Measurements from ENCODE around the gene SDK2. TPM values are rescaled to one million over a fixed set of nuclear protein-coding genes. Genes with fewer than 3 reads are reported as not detected.
"Not testable (repeated sequence)": the region's sequence is repeated elsewhere in the genome, so short reads cannot be mapped to it uniquely, and the experiment has no call there.

SDK2 gene
- total RNA-seq, 1 donor from 2014 or later = 11.0 TPM

DNA sequence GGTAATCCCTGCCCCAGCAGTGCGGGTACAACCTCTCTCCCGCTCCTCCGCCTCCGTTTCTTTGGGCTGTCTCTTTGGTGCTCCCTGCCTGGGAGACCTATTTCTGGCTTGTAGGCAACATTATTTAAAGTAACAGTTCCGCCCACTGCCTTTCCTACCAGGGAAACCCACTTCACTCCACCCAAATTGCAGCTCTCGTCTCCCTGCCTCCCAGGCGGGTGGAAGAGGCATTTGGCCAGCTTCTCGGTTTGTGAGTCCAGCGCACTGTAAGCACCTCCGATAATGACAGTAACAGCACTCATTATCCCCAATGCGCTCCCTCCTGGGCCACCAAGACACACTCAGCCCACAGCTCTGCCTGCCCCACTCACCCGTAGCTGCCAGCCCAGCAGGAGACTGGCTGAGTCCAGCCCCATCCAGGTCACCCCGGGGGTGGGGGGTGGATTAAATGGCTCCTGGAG lies 167.3 kb downstream of the SDK2 start:
- peaks cover 5 to 31% (median 14%) of the 10 kb centered on the region in 3 donors for H3K27me3 ChIP-seq (ENCODE audit: control insufficient read depth in 3 of 3, insufficient read depth in 3 of 3, low read length in 3 of 3)
- no peaks in the 10 kb centered on the region for H3K9me3 ChIP-seq (ENCODE audit: control insufficient read depth in 3 of 3, low read length in 3 of 3)
- no peaks in the 10 kb centered on the region for H3K4me1 ChIP-seq (ENCODE audit: control insufficient read depth in 3 of 3, insufficient read depth in 3 of 3, low read length in 3 of 3)
- no peak overlapping the region for H3K27ac ChIP-seq (ENCODE audit: low read depth, low read length)
- no peaks in the 10 kb centered on the region for H3K36me3 ChIP-seq (ENCODE audit: control insufficient read depth in 3 of 3, insufficient read depth in 3 of 3, low read length in 3 of 3)
- no peak overlapping the region for H3K4me3 ChIP-seq (ENCODE audit: low read length in 3 of 3)
- H3K9ac ChIP-seq (ENCODE audit: low read depth in 1 of 3, low read length in 3 of 3) = no peak overlapping the region

DNA sequence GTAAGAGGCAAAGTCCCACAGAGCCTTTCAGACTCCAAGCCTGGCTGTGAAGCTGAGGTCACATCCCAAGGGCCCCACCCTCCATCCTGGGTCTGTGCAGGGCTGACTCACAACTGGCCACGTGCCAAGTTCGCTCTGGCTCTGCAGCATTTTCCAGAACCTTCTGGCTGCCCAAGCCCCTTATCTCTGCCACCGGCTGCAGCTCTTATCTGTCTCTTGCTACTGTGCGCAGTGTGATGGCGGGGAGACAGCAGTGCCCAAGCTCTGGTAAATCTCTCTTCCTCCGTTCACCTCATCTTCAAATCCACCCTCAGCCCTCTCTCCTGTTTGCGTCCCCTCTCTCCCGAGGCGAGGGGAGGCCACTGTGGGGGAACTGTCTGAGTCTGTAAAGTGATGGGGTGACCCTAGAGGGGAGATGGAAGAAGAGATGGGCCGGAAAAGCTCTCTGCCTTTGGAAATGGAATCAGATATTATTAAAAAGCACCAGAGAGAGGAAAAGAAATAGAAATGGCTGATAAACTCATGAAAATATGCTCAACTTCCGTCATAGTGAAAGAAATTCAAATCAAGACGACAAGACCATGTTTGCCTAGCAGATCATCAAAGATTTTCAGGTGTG lies 169.8 kb downstream of the SDK2 start:
- no peak overlapping the region for H3K9ac ChIP-seq (ENCODE audit: low read depth in 1 of 3, low read length in 3 of 3)
- H3K27ac ChIP-seq (ENCODE audit: low read depth, low read length) = no peak overlapping the region
- H3K4me1 ChIP-seq (ENCODE audit: control insufficient read depth in 3 of 3, insufficient read depth in 3 of 3, low read length in 3 of 3) = no peaks in the 10 kb centered on the region
- H3K36me3 ChIP-seq (ENCODE audit: control insufficient read depth in 3 of 3, insufficient read depth in 3 of 3, low read length in 3 of 3) = no peaks in the 10 kb centered on the region
- H3K27me3 ChIP-seq (ENCODE audit: control insufficient read depth in 3 of 3, insufficient read depth in 3 of 3, low read length in 3 of 3) = peaks cover 5 to 30% (median 14%) of the 10 kb centered on the region in 3 donors
- H3K4me3 ChIP-seq (ENCODE audit: low read length in 3 of 3) = no peak overlapping the region
- H3K9me3 ChIP-seq (ENCODE audit: control insufficient read depth in 3 of 3, low read length in 3 of 3) = no peaks in the 10 kb centered on the region

DNA sequence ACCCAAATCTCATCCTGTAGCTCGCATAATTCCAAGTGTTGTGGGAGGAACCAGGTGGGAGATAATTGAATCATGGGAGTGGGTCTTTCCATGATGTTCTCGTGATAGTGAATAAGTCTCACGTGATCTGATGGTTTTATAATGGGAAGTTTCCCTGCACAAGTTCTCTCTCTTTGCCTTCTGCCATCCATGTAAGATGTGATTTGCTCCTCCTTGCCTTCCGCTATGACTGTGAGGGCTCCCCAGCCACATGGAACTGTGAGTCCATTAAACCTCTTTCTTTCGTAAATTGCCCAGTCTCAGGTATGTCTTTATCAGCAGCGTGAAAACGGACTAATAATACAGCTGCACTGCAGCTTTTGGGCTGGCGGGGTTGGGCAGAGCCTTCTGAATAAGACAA lies 171.5 kb downstream of the SDK2 start:
- not testable (repeated sequence) for H3K9ac ChIP-seq (ENCODE audit: low read depth in 1 of 3, low read length in 3 of 3); H3K4me1 ChIP-seq (ENCODE audit: control insufficient read depth in 3 of 3, insufficient read depth in 3 of 3, low read length in 3 of 3); H3K9me3 ChIP-seq (ENCODE audit: control insufficient read depth in 3 of 3, low read length in 3 of 3); H3K27ac ChIP-seq (ENCODE audit: low read depth, low read length); H3K36me3 ChIP-seq (ENCODE audit: control insufficient read depth in 3 of 3, insufficient read depth in 3 of 3, low read length in 3 of 3); H3K4me3 ChIP-seq (ENCODE audit: low read length in 3 of 3)
- H3K27me3 ChIP-seq (ENCODE audit: control insufficient read depth in 3 of 3, insufficient read depth in 3 of 3, low read length in 3 of 3) = peaks cover 5 to 16% (median 12%) of the 10 kb centered on the region in 3 donors

DNA sequence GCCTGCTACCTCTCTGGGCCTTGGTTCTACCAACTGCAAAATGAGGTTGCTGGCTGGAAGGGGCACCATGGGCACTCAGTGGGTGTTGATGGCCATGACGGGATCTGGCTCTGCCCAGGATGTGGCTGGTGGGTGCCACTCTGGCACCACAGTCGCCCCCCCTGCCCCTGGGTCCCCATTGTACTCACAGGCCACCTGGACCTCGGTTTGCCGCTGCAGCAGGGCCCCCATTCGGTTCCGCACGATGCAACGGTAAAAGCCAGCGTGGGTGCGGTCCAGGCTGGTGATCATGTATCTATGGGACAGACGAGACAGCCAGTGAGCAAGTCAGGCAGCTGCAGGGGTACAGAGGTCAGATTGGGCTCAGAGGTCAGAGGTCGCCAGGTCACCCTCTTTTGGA lies 172.3 kb downstream of the SDK2 start:
- Histone ChIP-seq H3K9me3 (ENCODE audit: control insufficient read depth in 3 of 3, low read length in 3 of 3) (no peaks in the 10 kb centered on the region), H3K4me3 (ENCODE audit: low read length in 3 of 3) (no peak overlapping the region), H3K9ac (ENCODE audit: low read depth in 1 of 3, low read length in 3 of 3) (no peak overlapping the region), H3K4me1 (ENCODE audit: control insufficient read depth in 3 of 3, insufficient read depth in 3 of 3, low read length in 3 of 3) (no peaks in the 10 kb centered on the region), H3K27ac (ENCODE audit: low read depth, low read length) (no peak overlapping the region), H3K27me3 (ENCODE audit: control insufficient read depth in 3 of 3, insufficient read depth in 3 of 3, low read length in 3 of 3) (peaks cover 3 to 11% (median 8%) of the 10 kb centered on the region in 3 donors), H3K36me3 (ENCODE audit: control insufficient read depth in 3 of 3, insufficient read depth in 3 of 3, low read length in 3 of 3) (no peaks in the 10 kb centered on the region)

DNA sequence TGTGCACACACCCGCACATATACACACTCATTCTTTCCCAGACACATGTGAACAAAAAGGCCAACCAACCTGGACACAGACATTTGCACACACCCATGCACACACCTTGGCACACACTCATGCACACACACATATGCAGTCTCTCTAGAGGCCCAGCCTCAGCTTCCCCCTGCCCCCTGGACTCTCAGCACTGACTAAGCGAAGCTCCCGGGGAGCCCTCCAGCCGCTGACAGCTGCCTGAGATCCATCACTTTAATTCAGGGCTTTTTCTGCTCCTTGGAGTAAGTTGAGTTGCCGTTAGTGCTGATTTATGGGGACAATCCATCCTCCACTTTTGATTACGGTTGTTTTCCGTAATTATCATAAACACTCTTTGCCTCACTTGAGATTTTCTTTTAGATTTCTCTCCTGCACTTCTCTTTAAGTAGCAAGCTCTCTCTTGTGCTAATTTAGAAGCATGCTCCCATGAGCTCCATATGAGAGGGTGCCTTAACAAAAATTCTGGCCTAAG lies 173.9 kb downstream of the SDK2 start:
- Histone ChIP-seq H3K36me3 (ENCODE audit: control insufficient read depth in 3 of 3, insufficient read depth in 3 of 3, low read length in 3 of 3) (no peaks in the 10 kb centered on the region), H3K4me3 (ENCODE audit: low read length in 3 of 3) (no peak overlapping the region), H3K27ac (ENCODE audit: low read depth, low read length) (no peak overlapping the region), H3K9me3 (ENCODE audit: control insufficient read depth in 3 of 3, low read length in 3 of 3) (no peaks in the 10 kb centered on the region), H3K27me3 (ENCODE audit: control insufficient read depth in 3 of 3, insufficient read depth in 3 of 3, low read length in 3 of 3) (peaks cover 0 to 14% (median 6%) of the 10 kb centered on the region in 3 donors), H3K9ac (ENCODE audit: low read depth in 1 of 3, low read length in 3 of 3) (no peak overlapping the region), H3K4me1 (ENCODE audit: control insufficient read depth in 3 of 3, insufficient read depth in 3 of 3, low read length in 3 of 3) (no peaks in the 10 kb centered on the region)

DNA sequence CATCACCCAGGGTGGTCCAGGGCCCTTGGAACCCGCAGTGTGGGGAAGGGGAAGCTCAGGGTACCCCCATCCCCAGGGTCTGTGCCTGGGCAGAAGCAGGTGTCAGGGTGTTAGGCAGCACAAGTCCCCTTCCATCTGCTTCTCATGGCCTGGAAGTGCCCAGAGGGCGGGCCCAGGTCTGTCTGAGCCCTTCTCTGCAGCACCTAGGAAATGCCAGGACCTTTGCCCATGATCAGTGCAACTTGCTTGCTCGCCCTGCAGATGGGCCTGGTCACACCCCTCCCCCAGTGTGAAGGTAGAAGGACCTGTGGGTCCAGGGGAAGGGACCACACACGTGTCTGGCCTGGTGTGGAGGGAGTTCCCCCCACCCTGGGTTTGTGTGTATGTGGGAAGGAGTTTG lies 174.9 kb downstream of the SDK2 start:
- no peaks in the 10 kb centered on the region for H3K36me3 ChIP-seq (ENCODE audit: control insufficient read depth in 3 of 3, insufficient read depth in 3 of 3, low read length in 3 of 3)
- H3K9me3 ChIP-seq (ENCODE audit: control insufficient read depth in 3 of 3, low read length in 3 of 3) = no peaks in the 10 kb centered on the region
- H3K4me3 ChIP-seq (ENCODE audit: low read length in 3 of 3) = no peak overlapping the region
- H3K27me3 ChIP-seq (ENCODE audit: control insufficient read depth in 3 of 3, insufficient read depth in 3 of 3, low read length in 3 of 3) = peaks cover 0 to 10% (median 4%) of the 10 kb centered on the region in 3 donors
- no peaks in the 10 kb centered on the region for H3K4me1 ChIP-seq (ENCODE audit: control insufficient read depth in 3 of 3, insufficient read depth in 3 of 3, low read length in 3 of 3)
- no peak overlapping the region for H3K9ac ChIP-seq (ENCODE audit: low read depth in 1 of 3, low read length in 3 of 3)
- no peak overlapping the region for H3K27ac ChIP-seq (ENCODE audit: low read depth, low read length)

DNA sequence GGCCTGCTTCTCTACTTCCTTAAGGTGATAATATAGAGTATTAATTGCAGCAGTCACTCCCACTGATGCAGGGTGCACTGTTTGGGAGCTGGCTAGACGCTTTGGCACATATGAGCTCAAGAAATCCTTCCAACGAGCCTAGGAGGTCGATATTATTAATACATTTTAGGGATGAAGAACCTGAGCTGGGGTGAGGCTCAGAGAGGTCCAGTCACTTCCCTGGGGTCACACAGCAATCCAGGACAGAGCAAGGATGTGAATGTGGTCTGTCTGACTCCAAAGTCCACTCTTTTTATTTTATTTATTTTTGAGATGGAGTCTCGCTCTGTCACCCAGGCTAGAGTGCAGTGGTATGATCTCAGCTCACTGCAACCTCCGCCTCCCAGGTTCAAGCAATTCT lies 176.0 kb downstream of the SDK2 start:
- H3K4me3 ChIP-seq (ENCODE audit: low read length in 3 of 3) = no peak overlapping the region
- no peak overlapping the region for H3K9ac ChIP-seq (ENCODE audit: low read depth in 1 of 3, low read length in 3 of 3)
- H3K27me3 ChIP-seq (ENCODE audit: control insufficient read depth in 3 of 3, insufficient read depth in 3 of 3, low read length in 3 of 3) = peaks cover 0 to 10% (median under 1%) of the 10 kb centered on the region in 3 donors
- H3K4me1 ChIP-seq (ENCODE audit: control insufficient read depth in 3 of 3, insufficient read depth in 3 of 3, low read length in 3 of 3) = no peaks in the 10 kb centered on the region
- no peaks in the 10 kb centered on the region for H3K9me3 ChIP-seq (ENCODE audit: control insufficient read depth in 3 of 3, low read length in 3 of 3)
- no peak overlapping the region for H3K27ac ChIP-seq (ENCODE audit: low read depth, low read length)
- H3K36me3 ChIP-seq (ENCODE audit: control insufficient read depth in 3 of 3, insufficient read depth in 3 of 3, low read length in 3 of 3) = no peaks in the 10 kb centered on the region

DNA sequence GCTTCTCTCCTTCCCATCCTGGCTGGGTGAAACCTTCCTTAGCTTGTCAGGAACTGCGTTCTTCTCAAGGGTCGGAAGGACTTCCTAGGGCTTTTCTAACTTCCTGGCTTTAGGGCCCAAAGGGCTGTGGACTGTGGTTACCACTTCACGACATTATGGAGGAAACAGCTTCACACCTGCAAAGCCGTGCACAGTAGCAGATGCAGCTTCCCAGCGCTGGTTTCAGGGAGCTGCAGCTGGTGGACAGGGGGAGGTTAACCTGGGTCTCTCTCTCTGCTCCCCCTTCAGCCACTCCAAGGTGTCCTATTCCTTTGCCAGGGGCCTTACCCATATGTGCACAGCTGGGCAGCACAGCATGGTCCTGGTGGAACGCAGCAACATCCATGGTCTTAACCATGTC lies 176.6 kb downstream of the SDK2 start:
- Histone ChIP-seq H3K9me3 (ENCODE audit: control insufficient read depth in 3 of 3, low read length in 3 of 3) (no peaks in the 10 kb centered on the region), H3K27ac (ENCODE audit: low read depth, low read length) (no peak overlapping the region), H3K9ac (ENCODE audit: low read depth in 1 of 3, low read length in 3 of 3) (no peak overlapping the region), H3K4me1 (ENCODE audit: control insufficient read depth in 3 of 3, insufficient read depth in 3 of 3, low read length in 3 of 3) (no peaks in the 10 kb centered on the region), H3K27me3 (ENCODE audit: control insufficient read depth in 3 of 3, insufficient read depth in 3 of 3, low read length in 3 of 3) (peaks cover 0 to 10% (median 0%) of the 10 kb centered on the region in 3 donors), H3K36me3 (ENCODE audit: control insufficient read depth in 3 of 3, insufficient read depth in 3 of 3, low read length in 3 of 3) (no peaks in the 10 kb centered on the region), H3K4me3 (ENCODE audit: low read length in 3 of 3) (no peak overlapping the region)

DNA sequence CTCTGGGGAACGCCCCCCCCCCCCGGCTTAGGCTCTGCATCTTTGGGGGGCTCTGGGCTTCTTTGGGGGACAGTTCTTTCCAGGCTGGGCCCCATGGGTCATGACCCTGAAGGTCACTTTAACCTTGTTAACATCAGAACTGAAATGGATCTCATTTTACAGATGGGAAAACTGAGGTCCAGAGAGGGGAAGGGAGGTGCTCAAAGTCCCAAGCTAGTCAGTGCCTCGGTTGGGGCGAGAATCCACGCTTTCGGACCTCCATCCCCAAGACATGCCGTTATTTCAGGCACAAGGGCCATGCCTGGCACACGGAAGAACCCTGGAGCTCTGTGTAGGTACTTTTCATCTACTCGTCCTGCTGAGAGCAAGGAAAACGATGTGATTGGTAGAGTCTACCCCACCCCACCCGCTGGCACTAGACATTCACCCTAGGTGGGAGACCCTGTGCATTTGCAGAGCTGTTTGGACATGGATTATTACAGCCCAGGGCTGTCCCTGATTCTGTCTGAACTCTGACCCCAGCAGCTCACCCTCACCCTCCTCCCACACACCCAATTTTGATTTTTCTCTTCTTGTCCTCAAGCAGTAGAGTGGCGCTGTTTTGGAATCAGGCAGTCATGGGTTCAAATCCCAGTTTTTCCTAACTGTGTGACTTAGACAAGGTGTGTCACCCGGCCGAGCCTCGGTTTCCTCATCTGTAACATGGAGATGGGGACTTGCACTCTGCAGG lies 177.4 kb downstream of the SDK2 start:
- Histone ChIP-seq H3K27me3 (ENCODE audit: control insufficient read depth in 3 of 3, insufficient read depth in 3 of 3, low read length in 3 of 3) (peaks cover 0 to 10% (median 0%) of the 10 kb centered on the region in 3 donors), H3K9me3 (ENCODE audit: control insufficient read depth in 3 of 3, low read length in 3 of 3) (no peaks in the 10 kb centered on the region), H3K36me3 (ENCODE audit: control insufficient read depth in 3 of 3, insufficient read depth in 3 of 3, low read length in 3 of 3) (no peaks in the 10 kb centered on the region), H3K9ac (ENCODE audit: low read depth in 1 of 3, low read length in 3 of 3) (no peak overlapping the region), H3K4me3 (ENCODE audit: low read length in 3 of 3) (no peak overlapping the region), H3K27ac (ENCODE audit: low read depth, low read length) (no peak overlapping the region), H3K4me1 (ENCODE audit: control insufficient read depth in 3 of 3, insufficient read depth in 3 of 3, low read length in 3 of 3) (no peaks in the 10 kb centered on the region)

DNA sequence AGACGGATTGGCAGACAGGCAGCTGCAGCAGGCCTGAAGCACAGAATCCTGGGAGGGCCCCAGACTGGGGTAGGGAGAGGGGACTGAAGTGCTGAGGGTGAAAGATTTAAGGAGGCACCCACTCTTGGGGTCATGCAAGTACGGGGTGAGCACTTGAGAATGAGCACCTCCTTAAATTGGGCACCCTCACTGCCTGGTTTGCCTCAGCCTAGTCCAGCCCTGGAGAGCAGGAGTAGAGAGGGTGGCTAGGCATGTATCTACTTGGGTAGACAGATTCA lies 178.4 kb downstream of the SDK2 start:
- Histone ChIP-seq H3K4me1 (ENCODE audit: control insufficient read depth in 3 of 3, insufficient read depth in 3 of 3, low read length in 3 of 3) (no peaks in the 10 kb centered on the region), H3K9me3 (ENCODE audit: control insufficient read depth in 3 of 3, low read length in 3 of 3) (peaks cover 0 to 1% (median 0%) of the 10 kb centered on the region in 3 donors), H3K4me3 (ENCODE audit: low read length in 3 of 3) (no peak overlapping the region), H3K9ac (ENCODE audit: low read depth in 1 of 3, low read length in 3 of 3) (no peak overlapping the region), H3K36me3 (ENCODE audit: control insufficient read depth in 3 of 3, insufficient read depth in 3 of 3, low read length in 3 of 3) (no peaks in the 10 kb centered on the region), H3K27me3 (ENCODE audit: control insufficient read depth in 3 of 3, insufficient read depth in 3 of 3, low read length in 3 of 3) (peaks cover 0 to 10% (median 0%) of the 10 kb centered on the region in 3 donors), H3K27ac (ENCODE audit: low read depth, low read length) (no peak overlapping the region)

Data from skeletal muscle tissue (tissue), 4 donors.